PC-9 (cell line): ENCODE results near the gene SPON1. TPM values are rescaled to one million over a fixed set of nuclear protein-coding genes. Genes with fewer than 3 reads are reported as not detected.

Experiments
- BruUV-seq: library from RNA; stranded (reverse); fragments of 400-500 nt; replicated peaks from 2 replicates; lab custom pipeline; 2021; lab: Mats Ljungman, UMichigan
- CTCF ChIA-PET: fragments of 300-600 bp; sonication (Branson Sonifier 250); formaldehyde crosslinking; loops from one replicate; lab custom pipeline; 2022; ENCODE audit warnings: antibody characterized with exemption; lab: Charles Lee
- POLR2A ChIA-PET: fragments of 300-600 bp; sonication (Branson Sonifier 250); formaldehyde crosslinking; loops from one replicate; lab custom pipeline; 2022; ENCODE audit warnings: antibody characterized with exemption; ENCODE audit not compliant: unreplicated experiment; lab: Charles Lee
- DNase-seq, 2 experiments: peaks; one replicate each; pipeline versions ENCODE4 v3.0.0 to v3.0.0-alpha.2; 2015 to 2022; ENCODE audit warnings: mixed read lengths in 1 of 2
- H2AFZ ChIP-seq: fragments of 200-600 bp; sonication (generic); 2 replicates; pipeline ENCODE4 v1.8.1; 2017; ENCODE audit warnings: antibody characterized with exemption
- H3F3A ChIP-seq: fragments of 200-600 bp; sonication (generic); 2 replicates; pipeline ENCODE4 v1.8.1; 2017; ENCODE audit warnings: antibody characterized with exemption, mild to moderate bottlenecking, low read depth; ENCODE audit not compliant: insufficient read depth
- H3K27ac ChIP-seq: fragments of 200-600 bp; sonication (generic); 2 replicates; pipeline ENCODE4 v1.6.1; 2016; ENCODE audit warnings: mixed run types
- H3K27me3 ChIP-seq: fragments of 200-600 bp; sonication (generic); 2 replicates; pipeline ENCODE4 v1.6.1; 2016; ENCODE audit warnings: low read depth, mixed run types; ENCODE audit not compliant: insufficient read depth
- H3K36me3 ChIP-seq: fragments of 200-600 bp; sonication (generic); 2 replicates; pipeline ENCODE4 v1.6.1; 2016; ENCODE audit warnings: low read depth, mixed run types
- H3K4me1 ChIP-seq: fragments of 200-600 bp; sonication (generic); replicated peaks from 2 replicates; pipeline ENCODE4 v1.6.1; 2016; ENCODE audit warnings: mixed run types; ENCODE audit not compliant: insufficient read depth
- H3K4me2 ChIP-seq: fragments of 200-600 bp; sonication (generic); 2 replicates; pipeline ENCODE4 v1.6.1; 2017; ENCODE audit warnings: mixed run types
- H3K4me3 ChIP-seq: fragments of 200-600 bp; sonication (generic); 2 replicates; pipeline ENCODE4 v1.6.1; 2016; ENCODE audit warnings: mixed run types
- H3K79me2 ChIP-seq: fragments of 200-600 bp; sonication (generic); 2 replicates; pipeline ENCODE4 v1.6.1; 2017; ENCODE audit warnings: low read depth, mixed run types
- H3K9me2 ChIP-seq: fragments of 200-600 bp; sonication (generic); 2 replicates; pipeline ENCODE4 v1.8.1; 2017; ENCODE audit warnings: mild to moderate bottlenecking; ENCODE audit not compliant: insufficient read depth
- H3K9me3 ChIP-seq: fragments of 200-600 bp; sonication (generic); 2 replicates; pipeline ENCODE4 v1.8.1; 2016; ENCODE audit warnings: low read depth; ENCODE audit not compliant: insufficient read depth
- H4K20me1 ChIP-seq: fragments of 200-600 bp; sonication (generic); 2 replicates; pipeline ENCODE4 v1.8.1; 2017; ENCODE audit not compliant: insufficient read depth
- CTCF ChIP-seq: fragments of 200-600 bp; sonication (generic); conservative IDR thresholded peaks from 2 replicates; pipeline ENCODE4 v1.6.1; 2017; ENCODE audit warnings: mixed run types, antibody characterized with exemption, mild to moderate bottlenecking, moderate library complexity
- EZH2 ChIP-seq: fragments of 200-600 bp; sonication (generic); IDR thresholded peaks from 2 replicates; pipeline ENCODE4 v1.8.0; 2017; ENCODE audit warnings: antibody characterized with exemption, low read depth
- intact Hi-C: fragments of 100-400 bp; cut with micrococcal nuclease; formaldehyde crosslinking; loops from one replicate; pipeline ENCODE4 v1.10.0; 2022; ENCODE audit not compliant: unreplicated experiment
- total RNA-seq: library from RNA; stranded (reverse); gene quantifications from 2 replicates; pipeline ENCODE4 v1.2.3, GENCODE V29; 2021

Gene SPON1
- total RNA-seq, 1 experiment from 2014 or later: 0.70 TPM

GRCh38 chr11:13942378-13942777, 20.1 kb upstream of the SPON1 start:
- TF ChIP-seq EZH2: no peak
- TF ChIP-seq CTCF: no peak
- Histone ChIP-seq H4K20me1 (no peaks in the 10 kb centered on the region), H2AFZ (no peak overlapping the region), H3K79me2 (no peaks in the 10 kb centered on the region), H3K9me2 (no peaks in the 10 kb centered on the region), H3K27ac (peak overlapping the region; percentile 84), H3K9me3 (no peaks in the 10 kb centered on the region), H3K27me3 (no peaks in the 10 kb centered on the region), H3K36me3 (no peaks in the 10 kb centered on the region), H3K4me3 (no peak overlapping the region), H3K4me2 (peak overlapping the region; percentile 66), H3K4me1 (peaks cover 48% of the 10 kb centered on the region), H3F3A (peaks cover 23% of the 10 kb centered on the region; the same call in 1 of the 2 replicates)
- CTCF ChIA-PET: no interaction called here
- no peak for DNase-seq
- POLR2A ChIA-PET: no interaction called here
- BruUV-seq: no TSS peak
- intact Hi-C loops: no loop called here

GRCh38 chr11:13942971-13943381, 19.5 kb upstream of the SPON1 start:
- CTCF ChIA-PET: no interaction called here
- H3K27ac ChIP-seq: peak overlapping the region; percentile 84
- no TSS peak for BruUV-seq

GRCh38 chr11:13944016-13944415, 18.5 kb upstream of the SPON1 start:
- no peaks in the 10 kb centered on the region for H3K27me3 ChIP-seq
- H3F3A ChIP-seq: peaks cover 23% of the 10 kb centered on the region; the same call in 1 of the 2 replicates
- ChIA-PET CTCF (interaction anchor here (0.6 kb wide), 1 partner anchor 10 kb away, joined by 3 read pairs; no protein-coding TSS in a partner anchor), POLR2A (no interaction called here)
- no TSS peak for BruUV-seq
- no peak for DNase-seq
- H3K27ac ChIP-seq: peak overlapping the region; percentile 84
- H3K4me2 ChIP-seq: peak overlapping the region; percentile 66
- H2AFZ ChIP-seq: no peak overlapping the region
- no peaks in the 10 kb centered on the region for H3K79me2 ChIP-seq
- H3K4me3 ChIP-seq: no peak overlapping the region
- TF ChIP-seq EZH2 (no peak), CTCF (no peak)
- no peaks in the 10 kb centered on the region for H3K9me3 ChIP-seq
- no peaks in the 10 kb centered on the region for H3K36me3 ChIP-seq
- peaks cover 48% of the 10 kb centered on the region for H3K4me1 ChIP-seq
- no peaks in the 10 kb centered on the region for H4K20me1 ChIP-seq
- intact Hi-C loops: no loop called here
- no peaks in the 10 kb centered on the region for H3K9me2 ChIP-seq

More at GRCh38 chr11:13942971-13943381, 19.5 kb upstream of the SPON1 start:
- peak overlapping the region; percentile 78 for H2AFZ ChIP-seq
- H3K9me3 ChIP-seq: no peaks in the 10 kb centered on the region
- intact Hi-C loops: loop anchor here (1.0 kb wide), 1 partner anchor 70 kb away; no protein-coding TSS in a partner anchor
- TF ChIP-seq CTCF (no peak), EZH2 (no peak)
- peaks cover 48% of the 10 kb centered on the region for H3K4me1 ChIP-seq
- no peaks in the 10 kb centered on the region for H3K9me2 ChIP-seq
- H3K79me2 ChIP-seq: no peaks in the 10 kb centered on the region
- no peaks in the 10 kb centered on the region for H3K27me3 ChIP-seq
- DNase-seq: peak; percentile 42 to 72
- H3K4me3 ChIP-seq: no peak overlapping the region
- H3K36me3 ChIP-seq: no peaks in the 10 kb centered on the region
- peaks cover 23% of the 10 kb centered on the region; the same call in 1 of the 2 replicates for H3F3A ChIP-seq
- POLR2A ChIA-PET: interaction anchor here (0.6 kb wide), 1 partner anchor 21 kb away, joined by 6 read pairs; no protein-coding TSS in a partner anchor
- peak overlapping the region; percentile 66 for H3K4me2 ChIP-seq
- no peaks in the 10 kb centered on the region for H4K20me1 ChIP-seq
